ENCODE measurements around the gene ABCB4.

The ABCB4 gene

DNA sequence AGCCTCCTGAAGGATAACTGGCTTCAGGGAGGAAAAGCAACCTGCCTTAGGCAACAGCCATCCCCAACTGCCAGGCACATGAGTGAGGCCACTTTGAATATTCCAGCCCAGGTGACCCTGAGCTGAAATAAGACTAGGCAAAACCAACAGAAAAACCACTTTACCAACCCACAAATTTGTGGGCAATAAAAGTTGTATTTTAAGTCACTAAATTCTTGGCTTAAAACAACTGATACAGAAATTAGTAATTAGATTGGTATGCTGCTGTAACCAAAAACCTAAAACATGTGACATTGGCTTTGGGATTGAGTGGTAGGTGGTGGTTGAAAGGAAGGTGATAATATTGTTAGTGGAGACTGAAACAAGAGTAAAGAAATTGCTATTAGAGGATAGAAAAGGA is 39.9 kb downstream of the ABCB4 start:
- TF ChIP-seq, protein P1, sequence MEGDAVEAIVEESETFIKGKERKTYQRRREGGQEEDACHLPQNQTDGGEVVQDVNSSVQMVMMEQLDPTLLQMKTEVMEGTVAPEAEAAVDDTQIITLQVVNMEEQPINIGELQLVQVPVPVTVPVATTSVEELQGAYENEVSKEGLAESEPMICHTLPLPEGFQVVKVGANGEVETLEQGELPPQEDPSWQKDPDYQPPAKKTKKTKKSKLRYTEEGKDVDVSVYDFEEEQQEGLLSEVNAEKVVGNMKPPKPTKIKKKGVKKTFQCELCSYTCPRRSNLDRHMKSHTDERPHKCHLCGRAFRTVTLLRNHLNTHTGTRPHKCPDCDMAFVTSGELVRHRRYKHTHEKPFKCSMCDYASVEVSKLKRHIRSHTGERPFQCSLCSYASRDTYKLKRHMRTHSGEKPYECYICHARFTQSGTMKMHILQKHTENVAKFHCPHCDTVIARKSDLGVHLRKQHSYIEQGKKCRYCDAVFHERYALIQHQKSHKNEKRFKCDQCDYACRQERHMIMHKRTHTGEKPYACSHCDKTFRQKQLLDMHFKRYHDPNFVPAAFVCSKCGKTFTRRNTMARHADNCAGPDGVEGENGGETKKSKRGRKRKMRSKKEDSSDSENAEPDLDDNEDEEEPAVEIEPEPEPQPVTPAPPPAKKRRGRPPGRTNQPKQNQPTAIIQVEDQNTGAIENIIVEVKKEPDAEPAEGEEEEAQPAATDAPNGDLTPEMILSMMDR (conservative IDR thresholded peaks at IDR 0.05; ENCODE audit: low read depth), result no peak
- POLR2A ChIA-PET (ENCODE audit: low non-redundant PET), result no interaction called here
- no peak for DNase-seq (ENCODE audit: low spot score)
- no peak overlapping the region for H3K27ac ChIP-seq
- CTCF ChIA-PET, result interaction anchor here (0.6 kb wide), 1 partner anchor 451 kb away, joined by 3 read pairs; no protein-coding TSS in a partner anchor

DNA sequence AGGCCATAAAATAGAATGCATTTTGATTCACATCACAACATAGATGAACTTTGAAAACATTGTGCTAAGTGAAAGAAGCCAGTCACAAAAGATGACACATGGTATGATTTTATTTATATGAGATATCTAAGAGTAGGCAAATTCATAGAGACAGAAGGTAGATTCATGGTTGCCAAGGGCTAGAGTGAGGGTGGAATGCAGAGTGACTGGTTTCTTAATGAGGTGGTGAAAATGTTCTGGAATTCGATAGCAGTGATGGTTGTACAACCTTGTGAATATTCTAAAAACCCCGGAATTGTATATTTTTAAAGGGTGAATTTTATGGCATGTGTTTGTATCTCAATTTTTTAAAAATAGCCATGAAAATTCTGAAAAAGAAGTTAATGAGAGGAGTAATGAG is 42.9 kb downstream of the ABCB4 start:
- no peak overlapping the region for H3K27ac ChIP-seq
- DNase-seq (ENCODE audit: low spot score), result no peak
- ChIA-PET CTCF (no interaction called here), POLR2A (ENCODE audit: low non-redundant PET) (no interaction called here)
- TF ChIP-seq, protein P1 (conservative IDR thresholded peaks at IDR 0.05; ENCODE audit: low read depth), result no peak

DNA sequence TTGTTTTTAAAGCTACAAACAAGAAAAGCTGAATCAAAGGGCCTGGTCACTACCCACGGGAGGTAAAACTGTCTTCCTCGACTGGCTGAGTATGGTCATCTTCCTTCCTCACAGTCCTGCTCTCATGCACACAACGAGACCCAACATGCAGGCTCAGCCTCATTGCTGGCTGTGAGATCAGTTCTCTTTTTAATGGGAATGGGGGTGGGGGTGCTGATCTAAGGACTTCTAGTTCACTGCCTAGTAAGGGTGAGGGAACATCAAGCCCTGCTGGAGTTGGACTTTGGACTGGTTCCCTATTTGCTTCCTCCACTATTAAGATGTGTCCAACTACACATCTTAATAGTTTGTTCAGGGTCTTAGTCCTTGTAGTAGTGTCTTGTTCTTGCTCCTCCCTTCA is 48.2 kb downstream of the ABCB4 start:
- CTCF ChIA-PET, result interaction anchor here (1.5 kb wide), 1 partner anchor 115 kb away, joined by 7 read pairs; no protein-coding TSS in a partner anchor
- POLR2A ChIA-PET (ENCODE audit: low non-redundant PET), result no interaction called here
- DNase-seq (ENCODE audit: low spot score), result no peak
- TF ChIP-seq, protein P1 (conservative IDR thresholded peaks at IDR 0.05; ENCODE audit: low read depth), result no peak
- no peak overlapping the region for H3K27ac ChIP-seq

DNA sequence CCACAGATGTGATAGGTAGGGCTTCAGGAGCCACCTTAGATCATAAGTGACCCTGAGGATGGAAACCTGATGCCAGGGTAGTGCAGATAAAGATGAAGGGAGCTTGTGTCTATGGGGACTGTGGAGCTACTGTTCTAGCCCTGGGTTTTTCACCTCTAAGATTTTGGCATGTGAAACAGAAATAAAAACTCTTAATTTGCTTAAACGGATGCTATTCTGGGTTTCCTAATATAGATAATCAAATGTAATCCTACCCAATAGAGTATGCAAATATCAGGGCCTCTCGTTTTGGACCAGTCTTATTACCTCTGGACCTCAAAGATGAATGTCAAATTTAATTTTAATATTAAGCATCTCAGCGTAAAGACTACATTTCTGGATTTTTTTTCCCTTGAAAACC is 49.3 kb downstream of the ABCB4 start:
- no peak overlapping the region for H3K27ac ChIP-seq
- TF ChIP-seq, protein P1 (conservative IDR thresholded peaks at IDR 0.05; ENCODE audit: low read depth), result no peak
- no peak for DNase-seq (ENCODE audit: low spot score)
- POLR2A ChIA-PET (ENCODE audit: low non-redundant PET), result no interaction called here
- CTCF ChIA-PET, result no interaction called here

DNA sequence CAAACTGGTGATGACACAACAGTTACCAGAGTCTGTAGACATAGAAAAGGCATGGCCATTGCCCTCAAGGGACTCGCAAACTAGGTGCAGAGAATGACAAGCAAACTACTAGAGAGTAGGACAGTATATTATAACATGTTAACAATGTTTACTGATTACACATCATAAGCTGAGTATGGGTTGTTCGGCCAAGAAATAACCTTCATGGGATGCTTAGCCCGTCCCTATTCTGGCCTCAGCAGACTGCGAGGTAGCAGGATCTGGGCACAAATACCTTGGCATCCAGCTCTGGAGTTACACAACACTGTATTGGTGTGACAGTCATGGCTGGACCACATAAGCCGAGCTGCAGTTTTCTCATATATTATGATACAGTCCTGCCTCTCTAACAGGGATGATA is 51.4 kb downstream of the ABCB4 start:
- TF ChIP-seq, protein P1 (conservative IDR thresholded peaks at IDR 0.05; ENCODE audit: low read depth), result no peak
- no peak overlapping the region for H3K27ac ChIP-seq
- ChIA-PET CTCF (no interaction called here), POLR2A (ENCODE audit: low non-redundant PET) (no interaction called here)
- no peak for DNase-seq (ENCODE audit: low spot score)

DNA sequence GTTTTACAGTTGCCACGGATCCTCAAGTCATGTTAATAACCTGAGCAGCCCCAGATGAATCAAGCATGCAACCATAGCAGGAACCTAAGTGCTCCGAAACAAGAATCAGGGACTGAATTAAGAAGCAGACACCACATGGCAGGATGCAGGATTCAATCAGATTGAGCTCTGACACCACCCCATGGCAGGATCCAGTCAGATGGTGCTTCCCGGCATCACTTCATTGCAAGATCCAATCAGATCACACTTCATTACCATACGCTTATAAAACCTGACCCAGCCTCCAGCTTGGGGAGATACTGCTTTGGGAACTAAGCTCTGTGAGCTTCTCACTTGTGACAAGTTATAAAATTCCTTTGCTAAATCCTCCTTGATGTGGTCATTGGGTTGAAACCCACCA is 55.3 kb downstream of the ABCB4 start:
- CTCF ChIA-PET, result interaction anchor here (0.7 kb wide), 2 partner anchors 54 to 108 kb away, joined by 3 to 6 read pairs; no protein-coding TSS in a partner anchor
- no peak overlapping the region for H3K27ac ChIP-seq
- TF ChIP-seq, protein P1 (conservative IDR thresholded peaks at IDR 0.05; ENCODE audit: low read depth), result no peak
- no peak for DNase-seq (ENCODE audit: low spot score)
- POLR2A ChIA-PET (ENCODE audit: low non-redundant PET), result no interaction called here

Measured in RWPE1 (cell line).